Measurements from ENCODE around the gene AXDND1. TPM values are rescaled to one million over a fixed set of nuclear protein-coding genes. Genes with fewer than 3 reads are reported as not detected.
"Not testable (repeated sequence)": the region's sequence is repeated elsewhere in the genome, so short reads cannot be mapped to it uniquely, and the experiment has no call there.

AXDND1 gene
- total RNA-seq, 1 experiment from 2014 or later: 0.15 TPM

- Histone ChIP-seq H3K36me3 (ENCODE audit: insufficient read depth, low read length) (no peaks in the 10 kb centered on the region), H3K9ac (ENCODE audit: low read length) (no peak overlapping the region), H3K9me2 (replicated peaks; ENCODE audit: insufficient read depth, low read length) (no peaks in the 10 kb centered on the region), H4K20me1 (ENCODE audit: insufficient read depth, low read depth, low read length) (no peaks in the 10 kb centered on the region), H3K4me2 (ENCODE audit: low read depth, low read length, poor library complexity, severe bottlenecking) (no peak overlapping the region), H3K27ac (ENCODE audit: low read length) (no peak overlapping the region), H3K27me3 (ENCODE audit: low read length) (no peaks in the 10 kb centered on the region), H2AFZ (ENCODE audit: low read length) (no peak overlapping the region), H3K79me2 (ENCODE audit: low read length) (no peaks in the 10 kb centered on the region), H3K4me1 (ENCODE audit: low read length) (no peaks in the 10 kb centered on the region), H3K9me3 (ENCODE audit: low read length) (no peaks in the 10 kb centered on the region), H3K4me3 (ENCODE audit: low read length) (no peak overlapping the region)
- no peak for DNase-seq
Measured at GRCh38 chr1:179506199-179506598, 140.4 kb downstream of the AXDND1 start.

GRCh38 chr1:179509384-179509783 lies 143.6 kb downstream of the AXDND1 start:
- no peak overlapping the region for H2AFZ ChIP-seq (ENCODE audit: low read length)
- H3K9ac ChIP-seq (ENCODE audit: low read length): no peak overlapping the region
- no peaks in the 10 kb centered on the region for H3K79me2 ChIP-seq (ENCODE audit: low read length)
- no peak overlapping the region for H3K4me2 ChIP-seq (ENCODE audit: low read depth, low read length, poor library complexity, severe bottlenecking)
- no peak overlapping the region for H3K4me3 ChIP-seq (ENCODE audit: low read length)
- no peak overlapping the region for H3K27ac ChIP-seq (ENCODE audit: low read length)
- H3K4me1 ChIP-seq (ENCODE audit: low read length): no peaks in the 10 kb centered on the region
- no peaks in the 10 kb centered on the region for H4K20me1 ChIP-seq (ENCODE audit: insufficient read depth, low read depth, low read length)
- no peaks in the 10 kb centered on the region for H3K9me3 ChIP-seq (ENCODE audit: low read length)
- no peaks in the 10 kb centered on the region for H3K36me3 ChIP-seq (ENCODE audit: insufficient read depth, low read length)
- H3K9me2 ChIP-seq (replicated peaks; ENCODE audit: insufficient read depth, low read length): no peaks in the 10 kb centered on the region
- H3K27me3 ChIP-seq (ENCODE audit: low read length): no peaks in the 10 kb centered on the region
- DNase-seq: no peak

- Histone ChIP-seq H3K36me3 (ENCODE audit: insufficient read depth, low read length) (no peaks in the 10 kb centered on the region), H3K9me3 (ENCODE audit: low read length) (no peaks in the 10 kb centered on the region), H3K4me2 (ENCODE audit: low read depth, low read length, poor library complexity, severe bottlenecking) (no peak overlapping the region), H3K79me2 (ENCODE audit: low read length) (no peaks in the 10 kb centered on the region), H4K20me1 (ENCODE audit: insufficient read depth, low read depth, low read length) (no peaks in the 10 kb centered on the region), H3K4me1 (ENCODE audit: low read length) (no peaks in the 10 kb centered on the region), H3K27me3 (ENCODE audit: low read length) (no peaks in the 10 kb centered on the region), H3K9ac (ENCODE audit: low read length) (no peak overlapping the region), H2AFZ (ENCODE audit: low read length) (no peak overlapping the region), H3K27ac (ENCODE audit: low read length) (no peak overlapping the region), H3K9me2 (replicated peaks; ENCODE audit: insufficient read depth, low read length) (no peaks in the 10 kb centered on the region), H3K4me3 (ENCODE audit: low read length) (no peak overlapping the region)
- no peak for DNase-seq
Measured at GRCh38 chr1:179510038-179510437, 144.3 kb downstream of the AXDND1 start.

GRCh38 chr1:179516976-179517705 lies 151.4 kb downstream of the AXDND1 start:
- Histone ChIP-seq H3K4me1 (ENCODE audit: low read length) (no peaks in the 10 kb centered on the region), H3K9me2 (replicated peaks; ENCODE audit: insufficient read depth, low read length) (no peaks in the 10 kb centered on the region), H4K20me1 (ENCODE audit: insufficient read depth, low read depth, low read length) (no peaks in the 10 kb centered on the region), H3K9me3 (ENCODE audit: low read length) (no peaks in the 10 kb centered on the region), H3K4me3 (ENCODE audit: low read length) (no peak overlapping the region), H3K36me3 (ENCODE audit: insufficient read depth, low read length) (no peaks in the 10 kb centered on the region), H3K27ac (ENCODE audit: low read length) (no peak overlapping the region), H3K79me2 (ENCODE audit: low read length) (no peaks in the 10 kb centered on the region), H2AFZ (ENCODE audit: low read length) (no peak overlapping the region), H3K27me3 (ENCODE audit: low read length) (peaks cover 2% of the 10 kb centered on the region; the same call in 1 of the 2 replicates), H3K9ac (ENCODE audit: low read length) (no peak overlapping the region), H3K4me2 (ENCODE audit: low read depth, low read length, poor library complexity, severe bottlenecking) (no peak overlapping the region)
- no peak for DNase-seq

- not testable (repeated sequence) for DNase-seq; H3K4me2 ChIP-seq (ENCODE audit: low read depth, low read length, poor library complexity, severe bottlenecking); H3K27me3 ChIP-seq (ENCODE audit: low read length); H3K4me3 ChIP-seq (ENCODE audit: low read length); H3K9ac ChIP-seq (ENCODE audit: low read length); H4K20me1 ChIP-seq (ENCODE audit: insufficient read depth, low read depth, low read length); H3K9me3 ChIP-seq (ENCODE audit: low read length); H3K36me3 ChIP-seq (ENCODE audit: insufficient read depth, low read length); H3K79me2 ChIP-seq (ENCODE audit: low read length); H2AFZ ChIP-seq (ENCODE audit: low read length); H3K9me2 ChIP-seq (replicated peaks; ENCODE audit: insufficient read depth, low read length); H3K27ac ChIP-seq (ENCODE audit: low read length); H3K4me1 ChIP-seq (ENCODE audit: low read length)
Measured at GRCh38 chr1:179518544-179518943, 152.8 kb downstream of the AXDND1 start.

- no peak overlapping the region for H3K9ac ChIP-seq (ENCODE audit: low read length)
- no peak overlapping the region for H3K27ac ChIP-seq (ENCODE audit: low read length)
- no peaks in the 10 kb centered on the region for H3K36me3 ChIP-seq (ENCODE audit: insufficient read depth, low read length)
- H3K9me3 ChIP-seq (ENCODE audit: low read length): no peaks in the 10 kb centered on the region
- no peaks in the 10 kb centered on the region for H4K20me1 ChIP-seq (ENCODE audit: insufficient read depth, low read depth, low read length)
- no peaks in the 10 kb centered on the region for H3K79me2 ChIP-seq (ENCODE audit: low read length)
- H2AFZ ChIP-seq (ENCODE audit: low read length): no peak overlapping the region
- H3K4me3 ChIP-seq (ENCODE audit: low read length): no peak overlapping the region
- no peak overlapping the region for H3K4me2 ChIP-seq (ENCODE audit: low read depth, low read length, poor library complexity, severe bottlenecking)
- DNase-seq: no peak
- H3K27me3 ChIP-seq (ENCODE audit: low read length): no peaks in the 10 kb centered on the region
- H3K4me1 ChIP-seq (ENCODE audit: low read length): no peaks in the 10 kb centered on the region
- no peaks in the 10 kb centered on the region for H3K9me2 ChIP-seq (replicated peaks; ENCODE audit: insufficient read depth, low read length)
Measured at GRCh38 chr1:179529482-179530195, 163.9 kb downstream of the AXDND1 start.

GRCh38 chr1:179530352-179530751 lies 164.6 kb downstream of the AXDND1 start:
- no peaks in the 10 kb centered on the region for H3K4me1 ChIP-seq (ENCODE audit: low read length)
- H3K9ac ChIP-seq (ENCODE audit: low read length): no peak overlapping the region
- DNase-seq: no peak
- H3K4me2 ChIP-seq (ENCODE audit: low read depth, low read length, poor library complexity, severe bottlenecking): no peak overlapping the region
- H3K36me3 ChIP-seq (ENCODE audit: insufficient read depth, low read length): no peaks in the 10 kb centered on the region
- H4K20me1 ChIP-seq (ENCODE audit: insufficient read depth, low read depth, low read length): no peaks in the 10 kb centered on the region
- H3K9me2 ChIP-seq (replicated peaks; ENCODE audit: insufficient read depth, low read length): no peaks in the 10 kb centered on the region
- no peak overlapping the region for H3K4me3 ChIP-seq (ENCODE audit: low read length)
- no peaks in the 10 kb centered on the region for H3K27me3 ChIP-seq (ENCODE audit: low read length)
- no peaks in the 10 kb centered on the region for H3K9me3 ChIP-seq (ENCODE audit: low read length)
- no peaks in the 10 kb centered on the region for H3K79me2 ChIP-seq (ENCODE audit: low read length)
- no peak overlapping the region for H2AFZ ChIP-seq (ENCODE audit: low read length)
- H3K27ac ChIP-seq (ENCODE audit: low read length): no peak overlapping the region

GRCh38 chr1:179541774-179542173 lies 176.0 kb downstream of the AXDND1 start:
- no peak overlapping the region for H3K4me2 ChIP-seq (ENCODE audit: low read depth, low read length, poor library complexity, severe bottlenecking)
- no peaks in the 10 kb centered on the region for H3K9me3 ChIP-seq (ENCODE audit: low read length)

More at GRCh38 chr1:179541774-179542173, 176.0 kb downstream of the AXDND1 start:
- Histone ChIP-seq H3K4me3 (ENCODE audit: low read length) (no peak overlapping the region), H2AFZ (ENCODE audit: low read length) (no peak overlapping the region), H3K27me3 (ENCODE audit: low read length) (no peaks in the 10 kb centered on the region), H3K9ac (ENCODE audit: low read length) (no peak overlapping the region), H3K36me3 (ENCODE audit: insufficient read depth, low read length) (no peaks in the 10 kb centered on the region), H3K9me2 (replicated peaks; ENCODE audit: insufficient read depth, low read length) (no peaks in the 10 kb centered on the region), H3K4me1 (ENCODE audit: low read length) (no peaks in the 10 kb centered on the region), H3K27ac (ENCODE audit: low read length) (no peak overlapping the region), H3K79me2 (ENCODE audit: low read length) (no peaks in the 10 kb centered on the region), H4K20me1 (ENCODE audit: insufficient read depth, low read depth, low read length) (no peaks in the 10 kb centered on the region)
- DNase-seq: no peak
